AG09309 (cell line): ENCODE measurements around the gene NGLY1.

Experiments
- DNase-seq: peaks from one replicate; pipeline ENCODE4 v3.0.0-alpha.2; 2010; ENCODE audit warnings: low read depth
- H3K4me3 ChIP-seq: 2 replicates; pipeline ENCODE4 v1.5.1; 2011; ENCODE audit warnings: mild to moderate bottlenecking, low read depth, low read length, moderate library complexity; ENCODE audit not compliant: control insufficient read depth
- CTCF ChIP-seq: IDR thresholded peaks from 2 replicates; pipeline ENCODE4 v1.5.1; 2011; ENCODE audit warnings: mild to moderate bottlenecking, low read depth, low read length, inconsistent platforms; ENCODE audit not compliant: insufficient read depth, control insufficient read depth; ENCODE audit errors: missing control alignments

NGLY1 gene

DNA sequence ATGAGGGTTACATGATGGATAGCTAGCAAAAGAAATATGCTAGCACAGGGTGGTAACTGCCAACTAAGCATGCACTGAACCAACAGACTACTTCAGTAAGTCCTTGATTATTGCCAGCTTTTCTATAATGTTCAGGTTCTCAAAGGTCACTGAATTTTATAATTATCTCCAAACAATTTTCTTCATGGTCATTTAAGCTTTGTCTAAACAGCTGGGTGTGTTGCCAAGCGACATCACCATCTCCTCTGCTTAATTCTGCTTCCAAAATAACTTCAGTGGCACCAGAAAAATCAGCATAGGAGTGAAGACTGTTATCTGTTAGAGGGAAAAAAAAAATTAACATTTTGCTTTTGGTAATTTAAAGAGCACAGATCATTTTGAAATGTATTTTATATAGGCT, 63.9 kb downstream of the NGLY1 start:
- no peak for TF ChIP-seq CTCF
- no peak overlapping the region for H3K4me3 ChIP-seq
- DNase-seq = no peak

GRCh38 chr3:25713341-25713985, 69.8 kb downstream of the NGLY1 start:
- peak; percentile 1 for DNase-seq
- no peak for TF ChIP-seq CTCF
- H3K4me3 ChIP-seq = no peak overlapping the region

GRCh38 chr3:25711090-25711489, 72.2 kb downstream of the NGLY1 start:
- no peak overlapping the region for H3K4me3 ChIP-seq
- no peak for TF ChIP-seq CTCF
- no peak for DNase-seq

DNA sequence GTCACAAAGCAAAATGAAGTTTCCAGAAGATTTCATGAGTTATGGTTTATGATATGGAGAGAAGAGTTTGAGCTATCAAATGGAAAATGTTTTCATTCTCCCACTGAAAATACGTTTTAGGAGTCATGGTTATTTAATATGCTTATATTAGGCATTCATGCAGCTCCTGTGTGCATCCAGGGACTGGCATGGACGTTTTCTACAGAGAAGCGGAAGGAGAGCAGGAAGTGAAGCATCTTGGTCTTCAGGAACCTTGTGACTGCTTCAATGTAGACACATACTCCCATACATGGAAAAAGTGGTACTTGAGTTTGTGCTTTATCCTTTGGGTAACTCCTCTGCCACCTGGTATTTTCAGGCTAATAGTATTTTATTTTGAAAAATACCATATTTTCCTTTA, 75.2 kb downstream of the NGLY1 start:
- no peak for TF ChIP-seq CTCF
- H3K4me3 ChIP-seq = no peak overlapping the region
- DNase-seq = no peak

GRCh38 chr3:25707268-25707926, 75.8 kb downstream of the NGLY1 start:
- H3K4me3 ChIP-seq = no peak overlapping the region

DNA sequence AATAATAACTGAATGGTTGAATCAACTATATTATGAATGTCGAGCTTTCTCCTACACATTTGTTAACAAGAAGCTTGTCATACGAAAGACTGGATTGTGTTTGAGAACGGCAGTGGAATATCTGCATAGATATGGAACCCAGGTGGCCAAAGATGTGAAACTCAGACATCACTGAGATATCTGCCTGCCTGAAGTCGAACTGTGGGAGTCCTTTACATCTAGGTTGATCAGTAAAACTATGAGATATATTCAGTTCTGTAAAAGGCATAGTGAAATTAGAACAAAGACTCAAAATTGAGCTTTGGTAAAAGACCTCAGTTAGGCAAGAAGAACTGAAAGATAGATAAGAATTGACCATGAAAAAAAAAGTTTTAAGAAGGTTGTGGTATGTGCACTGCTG, 77.0 kb downstream of the NGLY1 start:
- no peak overlapping the region for H3K4me3 ChIP-seq
- DNase-seq = no peak
- TF ChIP-seq CTCF = no peak

More at GRCh38 chr3:25707268-25707926, 75.8 kb downstream of the NGLY1 start:
- no peak for DNase-seq
- TF ChIP-seq CTCF = no peak
